Endothelial cell of umbilical vein (primary cell): ENCODE data around the gene RSPH1. TPM values are rescaled to one million over a fixed set of nuclear protein-coding genes. Genes with fewer than 3 reads are reported as not detected.
A peak's percentile ranks its signal among the peaks of the same experiment; 100 is the strongest.

Source experiments
- BruUV-seq: library from RNA; stranded (reverse); fragments of 400-500 nt; replicated peaks from 2 replicates; lab custom pipeline; 2021; lab: Mats Ljungman, UMichigan
- CTCF ChIA-PET: fragments of 300-600, 350-600 bp; sonication (Branson Sonifier 250); formaldehyde crosslinking; loops from one replicate; lab custom pipeline; 2021; ENCODE audit warnings: antibody characterized with exemption, inconsistent platforms; lab: Charles Lee
- POLR2A ChIA-PET: fragments of 300-600, 350-600 bp; sonication (Branson Sonifier 250); formaldehyde crosslinking; loops from one replicate; lab custom pipeline; 2021; ENCODE audit warnings: antibody characterized with exemption, inconsistent platforms; lab: Charles Lee
- DNase-seq: peaks from one replicate; pipeline ENCODE4 v3.0.0-alpha.2; 2011; ENCODE audit warnings: low read depth, low spot score
- FAIRE-seq: peaks from 2 replicates; lab custom pipeline; 2011; peaks lifted over from hg19 to GRCh38; lab: Jason Lieb, UNC
- H2AFZ ChIP-seq: 2 replicates; pipeline ENCODE4 v1.6.0; 2012; ENCODE audit warnings: low read depth, low read length, control low read depth, inconsistent platforms
- H3K27ac ChIP-seq: 2 replicates; pipeline ENCODE4 v1.5.1; 2011; ENCODE audit warnings: low read depth, mild to moderate bottlenecking, control low read depth, low read length, moderate library complexity; ENCODE audit not compliant: insufficient read depth
- H3K27me3 ChIP-seq, 2 experiments: 2 replicates each; pipeline versions ENCODE4 v1.6.0 to v1.6.1; 2011; ENCODE audit warnings: low read length in 2 of 2, mixed read lengths in 1 of 2; ENCODE audit not compliant: control insufficient read depth in 2 of 2, insufficient read depth in 2 of 2
- H3K36me3 ChIP-seq, 2 experiments: 2 replicates in 1 of 2; 3 replicates in 1 of 2; pipeline ENCODE4 v1.5.1; 2011; ENCODE audit warnings: low read length in 2 of 2, mild to moderate bottlenecking in 1 of 2, moderate library complexity in 1 of 2; ENCODE audit not compliant: control insufficient read depth in 2 of 2, insufficient read depth in 2 of 2; ENCODE audit errors: extremely low read depth in 1 of 2
- H3K4me1 ChIP-seq: 3 replicates; pipeline ENCODE4 v1.5.1; 2011; ENCODE audit warnings: mild to moderate bottlenecking, low read length; ENCODE audit not compliant: control insufficient read depth, insufficient read depth; ENCODE audit errors: extremely low read depth
- H3K4me2 ChIP-seq: 2 replicates; pipeline ENCODE4 v1.6.1; 2011; ENCODE audit warnings: low read length, control low read depth, mixed read lengths; ENCODE audit not compliant: insufficient read depth
- H3K4me3 ChIP-seq, 3 experiments: fragments of 200-600 bp in 1 of 3; sonication (generic), shearing (Covaris generic) in 1 of 3; replicated peaks in 1 of 3; 2 replicates each; pipeline ENCODE4 v1.5.1; 2011 to 2016; ENCODE audit warnings: control low read depth in 3 of 3, low read length in 3 of 3, mild to moderate bottlenecking in 2 of 3, inconsistent platforms in 1 of 3, low read depth in 1 of 3, moderate library complexity in 1 of 3; ENCODE audit not compliant: insufficient read depth in 1 of 3
- H3K79me2 ChIP-seq: 2 replicates; pipeline ENCODE4 v1.6.0; 2012; ENCODE audit warnings: low read length, inconsistent platforms; ENCODE audit not compliant: control insufficient read depth, insufficient read depth
- H3K9ac ChIP-seq: replicated peaks from 2 replicates; pipeline ENCODE3; 2011; ENCODE audit warnings: low read length, control low read depth; ENCODE audit not compliant: insufficient read depth; ENCODE audit errors: extremely low read depth
- H3K9me1 ChIP-seq: replicated peaks from 3 replicates; pipeline ENCODE4 v1.6.0; 2011; ENCODE audit warnings: mild to moderate bottlenecking, low read length; ENCODE audit not compliant: control insufficient read depth, insufficient read depth; ENCODE audit errors: extremely low read depth
- H3K9me3 ChIP-seq: replicated peaks from 2 replicates; pipeline ENCODE4 v1.5.1; 2012; ENCODE audit warnings: low read length, inconsistent platforms; ENCODE audit not compliant: control insufficient read depth, insufficient read depth
- H4K20me1 ChIP-seq: replicated peaks from 2 replicates; pipeline ENCODE3; 2011; ENCODE audit warnings: mild to moderate bottlenecking, low read length; ENCODE audit not compliant: control insufficient read depth, insufficient read depth; ENCODE audit errors: extremely low read depth
- EZH2 ChIP-seq: IDR thresholded peaks from 2 replicates; pipeline ENCODE4 v1.6.1; 2012; ENCODE audit warnings: borderline replicate concordance, low read depth, mild to moderate bottlenecking, moderate library complexity, low read length, inconsistent platforms; ENCODE audit not compliant: severe bottlenecking
- FOS ChIP-seq: IDR thresholded peaks from 2 replicates; pipeline ENCODE4 v1.6.1; 2011; ENCODE audit warnings: mild to moderate bottlenecking, low read length, moderate library complexity, borderline replicate concordance; ENCODE audit not compliant: insufficient read depth
- GATA2 ChIP-seq: IDR thresholded peaks from 2 replicates; pipeline ENCODE4 v1.7.0; 2011; ENCODE audit warnings: low read depth, mild to moderate bottlenecking, moderate library complexity, mixed read lengths, low read length; ENCODE audit not compliant: insufficient read length, insufficient read depth
- MAX ChIP-seq: IDR thresholded peaks from 2 replicates; pipeline ENCODE4 v1.6.1; 2011; ENCODE audit not compliant: insufficient read depth, insufficient read length
- POLR2A ChIP-seq: IDR thresholded peaks from 2 replicates; pipeline ENCODE4 v1.6.1; 2012; ENCODE audit warnings: low read depth, mild to moderate bottlenecking, control low read depth, low read length
- dilution Hi-C: fragments of 300-500 bp; cut with MboI; formaldehyde crosslinking; loops from one replicate; pipeline ENCODE4 v1.15.0; 2019; ENCODE audit warnings: low sequenced_read_pairs; ENCODE audit not compliant: extremely low pct_ligation_motif_present
- intact Hi-C: fragments of 100-400 bp; cut with micrococcal nuclease; formaldehyde crosslinking; loops from one replicate; pipeline ENCODE4 v1.10.0; 2022
- polyA plus RNA-seq, 4 experiments: library from polyadenylated mRNA; depleted of rRNA in 3 of 4; stranded (reverse) in 3 of 4; unstranded in 1 of 4; fragments of >200 nt; gene quantifications; 2 replicates each; pipeline versions ENCODE4 v1.2.1 to v1.2.3, GENCODE V29; 2011 to 2012; ENCODE audit warnings: missing spikeins in 1 of 4
- total RNA-seq: library from RNA; stranded (reverse); gene quantifications from 2 replicates; pipeline ENCODE4 v1.2.3, GENCODE V29; 2021
- TF ChIP-seq, protein P1 (sequence below), 2 donors: IDR thresholded peaks; 1 replicate in 1 of 2; 2 replicates in 1 of 2; pipeline ENCODE4 v1.5.1; 2011; ENCODE audit warnings: low read length in 2 of 2, mild to moderate bottlenecking in 2 of 2, moderate library complexity in 2 of 2, control low read depth in 1 of 2, inconsistent platforms in 1 of 2, low read depth in 1 of 2; ENCODE audit not compliant: insufficient read depth in 1 of 2; ENCODE audit errors: extremely low read depth in 1 of 2

The RSPH1 gene
- total and polyA plus RNA-seq, 2 donors (not counting 3 experiments of a cell fraction or from before 2014, with no cell fraction given) = 0.08 TPM; not detected in 1

- H2AFZ ChIP-seq = peak overlapping the region; percentile 44
- CTCF ChIA-PET = interaction anchor here (1.5 kb wide), 1 partner anchor 10 kb away, joined by 4 read pairs; no protein-coding TSS in a partner anchor
- no peaks in the 10 kb centered on the region for H4K20me1 ChIP-seq
- H3K4me3 ChIP-seq = no peak overlapping the region
- intact Hi-C loops (no loop called here), dilution Hi-C loops (no loop called here)
- H3K36me3 ChIP-seq = no peaks in the 10 kb centered on the region
- POLR2A ChIA-PET = no interaction called here
- no peaks in the 10 kb centered on the region for H3K9me1 ChIP-seq
- BruUV-seq = no TSS peak
- DNase-seq = peak; percentile 15
- H3K27me3 ChIP-seq = peaks cover 10 to 12% of the 10 kb centered on the region in 2 experiments
- peaks cover 2% of the 10 kb centered on the region for H3K4me1 ChIP-seq
- no peak overlapping the region for H3K27ac ChIP-seq
- no peak for FAIRE-seq
- H3K79me2 ChIP-seq = no peaks in the 10 kb centered on the region
- H3K9me3 ChIP-seq = no peaks in the 10 kb centered on the region
- no peak overlapping the region for H3K4me2 ChIP-seq
- TF ChIP-seq POLR2A = no peak
- TF ChIP-seq GATA2 = no peak
- peak; percentile 36 for TF ChIP-seq FOS
- TF ChIP-seq EZH2 = no peak
- no peak for TF ChIP-seq MAX
- TF ChIP-seq, protein P1, sequence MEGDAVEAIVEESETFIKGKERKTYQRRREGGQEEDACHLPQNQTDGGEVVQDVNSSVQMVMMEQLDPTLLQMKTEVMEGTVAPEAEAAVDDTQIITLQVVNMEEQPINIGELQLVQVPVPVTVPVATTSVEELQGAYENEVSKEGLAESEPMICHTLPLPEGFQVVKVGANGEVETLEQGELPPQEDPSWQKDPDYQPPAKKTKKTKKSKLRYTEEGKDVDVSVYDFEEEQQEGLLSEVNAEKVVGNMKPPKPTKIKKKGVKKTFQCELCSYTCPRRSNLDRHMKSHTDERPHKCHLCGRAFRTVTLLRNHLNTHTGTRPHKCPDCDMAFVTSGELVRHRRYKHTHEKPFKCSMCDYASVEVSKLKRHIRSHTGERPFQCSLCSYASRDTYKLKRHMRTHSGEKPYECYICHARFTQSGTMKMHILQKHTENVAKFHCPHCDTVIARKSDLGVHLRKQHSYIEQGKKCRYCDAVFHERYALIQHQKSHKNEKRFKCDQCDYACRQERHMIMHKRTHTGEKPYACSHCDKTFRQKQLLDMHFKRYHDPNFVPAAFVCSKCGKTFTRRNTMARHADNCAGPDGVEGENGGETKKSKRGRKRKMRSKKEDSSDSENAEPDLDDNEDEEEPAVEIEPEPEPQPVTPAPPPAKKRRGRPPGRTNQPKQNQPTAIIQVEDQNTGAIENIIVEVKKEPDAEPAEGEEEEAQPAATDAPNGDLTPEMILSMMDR (IDR thresholded peaks at IDR 0.05; ENCODE audit: extremely low read depth in 1 of 2, insufficient read depth in 1 of 2, low read depth in 1 of 2, low read length in 2 of 2) = no peak
- no peak overlapping the region for H3K9ac ChIP-seq
These were observed 13.2 kb upstream of the RSPH1 start for GRCh38 chr21:42509244-42509643.
